PC-9 (cell line): ENCODE data around the gene SPATS2.

Source experiments
- EZH2 ChIP-seq: fragments of 200-600 bp; sonication (generic); IDR thresholded peaks from 2 replicates; pipeline ENCODE4 v1.8.0; 2017; ENCODE audit warnings: antibody characterized with exemption, low read depth
- TF ChIP-seq, protein P1 (sequence below): fragments of 200-600 bp; sonication (generic); conservative IDR thresholded peaks from 2 replicates; pipeline ENCODE4 v1.6.1; 2017; ENCODE audit warnings: mixed run types, antibody characterized with exemption, mild to moderate bottlenecking, moderate library complexity

DNA sequence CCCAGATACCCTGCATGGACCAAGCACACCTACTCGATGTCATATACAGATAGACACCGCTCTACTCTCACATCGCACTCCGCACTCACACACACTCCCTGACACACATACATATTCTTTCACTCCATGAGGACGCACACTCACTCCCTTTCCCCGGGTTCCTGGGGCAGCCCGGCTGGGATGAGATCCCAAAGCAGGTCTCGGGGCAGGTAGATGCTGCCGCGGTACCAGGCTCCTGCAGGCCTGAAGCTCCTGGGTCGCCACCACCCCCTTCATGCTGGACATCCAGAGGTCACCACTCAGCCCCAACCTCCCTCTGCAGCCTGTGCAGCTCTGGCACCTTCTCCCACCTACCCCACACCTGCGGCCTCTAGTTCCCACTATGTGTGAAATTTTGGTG lies 32.6 kb upstream of the SPATS2 start:
- TF ChIP-seq, protein P1, sequence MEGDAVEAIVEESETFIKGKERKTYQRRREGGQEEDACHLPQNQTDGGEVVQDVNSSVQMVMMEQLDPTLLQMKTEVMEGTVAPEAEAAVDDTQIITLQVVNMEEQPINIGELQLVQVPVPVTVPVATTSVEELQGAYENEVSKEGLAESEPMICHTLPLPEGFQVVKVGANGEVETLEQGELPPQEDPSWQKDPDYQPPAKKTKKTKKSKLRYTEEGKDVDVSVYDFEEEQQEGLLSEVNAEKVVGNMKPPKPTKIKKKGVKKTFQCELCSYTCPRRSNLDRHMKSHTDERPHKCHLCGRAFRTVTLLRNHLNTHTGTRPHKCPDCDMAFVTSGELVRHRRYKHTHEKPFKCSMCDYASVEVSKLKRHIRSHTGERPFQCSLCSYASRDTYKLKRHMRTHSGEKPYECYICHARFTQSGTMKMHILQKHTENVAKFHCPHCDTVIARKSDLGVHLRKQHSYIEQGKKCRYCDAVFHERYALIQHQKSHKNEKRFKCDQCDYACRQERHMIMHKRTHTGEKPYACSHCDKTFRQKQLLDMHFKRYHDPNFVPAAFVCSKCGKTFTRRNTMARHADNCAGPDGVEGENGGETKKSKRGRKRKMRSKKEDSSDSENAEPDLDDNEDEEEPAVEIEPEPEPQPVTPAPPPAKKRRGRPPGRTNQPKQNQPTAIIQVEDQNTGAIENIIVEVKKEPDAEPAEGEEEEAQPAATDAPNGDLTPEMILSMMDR, result no peak
- TF ChIP-seq EZH2, result no peak
